ENCODE data around the gene RNGTT.
"Not testable (repeated sequence)": the region's sequence is repeated elsewhere in the genome, so short reads cannot be mapped to it uniquely, and the experiment has no call there.

RNGTT gene

DNA sequence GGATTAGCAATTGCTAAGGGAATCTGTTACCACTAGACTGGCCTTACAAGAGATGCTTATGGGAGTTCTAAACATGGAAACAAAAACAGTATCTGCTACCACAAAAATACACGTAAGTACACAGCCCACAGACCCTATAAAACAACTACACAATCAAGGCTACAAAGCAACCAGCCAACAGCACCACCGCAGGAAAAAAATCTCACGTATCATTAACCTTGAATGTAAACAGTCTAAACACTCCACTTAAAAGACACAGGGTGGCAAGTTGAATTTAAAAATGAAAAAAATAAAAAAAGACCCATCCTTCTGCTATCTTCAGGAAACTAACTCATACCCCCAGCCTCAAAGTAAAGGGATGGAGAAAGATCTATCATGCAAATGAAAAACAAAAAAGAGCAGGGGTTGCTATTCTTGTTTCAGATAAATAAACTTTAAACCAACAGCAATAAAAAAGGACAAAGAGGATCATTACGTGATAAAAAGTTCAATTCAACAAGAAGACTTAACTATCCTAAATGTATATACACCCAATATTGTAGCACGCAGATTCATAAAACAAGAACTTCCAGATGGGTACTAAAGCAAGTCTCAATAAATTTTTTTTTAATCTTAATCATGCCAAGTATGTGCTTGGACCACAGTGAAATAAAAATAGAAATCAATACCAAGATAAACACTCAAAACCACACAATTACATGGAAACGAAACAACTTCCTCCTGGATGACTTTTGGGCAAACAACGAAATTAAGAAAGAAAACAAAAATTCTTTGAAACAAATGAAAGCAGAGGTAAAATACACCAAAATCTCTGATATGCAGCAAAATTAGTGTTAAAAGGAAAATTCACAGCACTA, 52.3 kb downstream of the RNGTT start:
- no peak for DNase-seq (ENCODE audit: low spot score)

- no peak for DNase-seq (ENCODE audit: low spot score)
These were observed 54.5 kb downstream of the RNGTT start for GRCh38 chr6:88908598-88909548.

GRCh38 chr6:88907148-88907547, 56.3 kb downstream of the RNGTT start:
- DNase-seq (ENCODE audit: low spot score), result not testable (repeated sequence)

GRCh38 chr6:88899569-88900316, 63.7 kb downstream of the RNGTT start:
- peak; percentile 5 for DNase-seq (ENCODE audit: low spot score)

- no peak for DNase-seq (ENCODE audit: low spot score)
These were observed 67.5 kb downstream of the RNGTT start for GRCh38 chr6:88895911-88896310.

- no peak for DNase-seq (ENCODE audit: low spot score)
These were observed 72.3 kb downstream of the RNGTT start for GRCh38 chr6:88890860-88891845.

DNA sequence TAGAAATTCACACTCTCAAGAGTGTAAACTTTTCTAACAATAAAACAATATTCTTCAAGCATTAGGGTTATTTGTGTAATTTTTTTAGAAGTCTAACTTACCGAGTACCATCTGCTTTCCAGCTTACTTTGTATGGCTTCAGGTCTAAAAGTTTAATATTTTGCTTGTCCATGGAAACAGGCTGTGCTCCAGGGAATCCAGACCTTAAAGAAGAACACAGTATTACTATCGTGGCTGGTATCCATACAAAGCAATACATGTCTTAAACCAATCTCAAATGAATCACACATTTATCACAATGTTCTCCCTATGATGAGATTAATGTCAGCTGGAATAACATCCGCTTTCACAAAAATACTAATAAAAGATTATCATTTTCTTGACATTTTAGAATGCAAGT, 73.0 kb downstream of the RNGTT start:
- DNase-seq (ENCODE audit: low spot score), result no peak

DNA sequence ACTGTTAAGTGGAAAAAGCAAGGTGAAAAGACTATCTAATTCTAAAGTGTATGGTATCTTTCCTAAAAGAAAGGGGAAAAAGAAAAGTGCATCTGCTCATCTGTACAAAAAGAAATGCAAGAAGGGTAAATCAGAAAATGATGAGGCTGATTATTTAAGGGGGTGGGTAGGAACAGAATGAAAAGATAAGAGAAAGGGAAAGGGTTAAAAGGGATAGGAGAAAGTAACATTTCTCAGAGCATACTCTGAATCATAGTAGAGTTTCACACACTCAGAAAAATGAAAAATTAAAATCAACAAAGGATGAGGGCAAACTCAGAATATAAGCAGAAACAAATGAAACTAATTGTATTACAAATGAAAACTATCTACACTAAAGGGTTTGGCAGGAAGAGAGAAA, 79.1 kb downstream of the RNGTT start:
- no peak for DNase-seq (ENCODE audit: low spot score)

DNA sequence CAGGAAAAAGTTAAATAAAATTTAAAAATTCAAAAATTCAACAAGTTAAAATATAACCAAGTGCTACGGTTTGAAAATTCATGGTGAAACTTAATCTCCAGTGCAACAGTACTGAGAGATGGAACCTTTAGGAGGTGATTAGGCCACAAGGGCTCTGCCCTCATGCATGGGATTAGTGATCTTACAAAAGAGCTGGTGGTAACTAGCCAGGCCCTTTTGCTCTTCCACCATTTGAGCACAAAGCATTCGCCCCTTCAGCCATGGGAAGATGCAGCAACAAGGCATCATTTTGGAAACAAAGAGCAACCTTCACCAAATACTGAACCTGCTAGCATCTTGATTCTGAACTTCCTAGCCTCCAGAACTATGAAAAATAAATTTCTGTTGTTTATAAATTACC, 80.9 kb downstream of the RNGTT start:
- DNase-seq (ENCODE audit: low spot score), result no peak

DNA sequence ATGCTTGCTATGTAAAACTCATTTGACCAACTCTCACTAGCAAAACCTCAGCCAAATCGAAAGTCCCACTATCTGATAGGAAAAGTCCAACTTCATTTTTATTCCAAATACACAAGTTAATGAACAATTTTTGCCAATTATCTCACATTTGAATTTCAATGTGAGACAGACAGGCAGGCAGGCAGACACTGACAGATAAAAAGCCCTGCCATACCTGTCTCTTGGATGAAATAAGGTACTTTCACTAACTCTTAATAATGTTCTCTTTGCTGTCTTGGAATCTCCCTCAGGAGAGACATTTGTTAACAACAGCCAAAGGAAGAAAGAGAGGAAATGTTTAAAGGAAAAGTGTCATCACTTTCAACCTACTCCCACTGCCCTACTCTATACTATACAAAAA, 82.0 kb downstream of the RNGTT start:
- no peak for DNase-seq (ENCODE audit: low spot score)

GRCh38 chr6:88880021-88880420, 83.4 kb downstream of the RNGTT start:
- DNase-seq (ENCODE audit: low spot score), result no peak

DNA sequence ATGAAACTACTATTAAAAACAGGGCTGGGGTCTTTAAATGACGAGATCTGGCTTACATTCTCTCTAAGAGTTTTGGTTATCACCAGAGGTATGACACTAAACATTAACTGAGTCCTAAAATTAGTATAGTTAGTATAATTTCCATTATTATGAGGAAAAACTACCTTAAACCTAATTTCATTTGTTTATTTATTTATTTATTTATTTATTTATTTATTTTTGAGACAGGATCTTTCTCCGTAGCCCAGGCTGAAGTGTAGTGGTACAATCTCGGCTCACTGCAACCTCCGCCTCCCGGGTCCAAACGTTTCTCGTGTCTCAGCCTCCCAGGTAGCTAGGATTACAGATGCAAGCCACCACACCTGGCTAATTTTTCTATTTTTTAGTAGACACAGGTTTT, 85.5 kb downstream of the RNGTT start:
- DNase-seq (ENCODE audit: low spot score), result no peak

DNA sequence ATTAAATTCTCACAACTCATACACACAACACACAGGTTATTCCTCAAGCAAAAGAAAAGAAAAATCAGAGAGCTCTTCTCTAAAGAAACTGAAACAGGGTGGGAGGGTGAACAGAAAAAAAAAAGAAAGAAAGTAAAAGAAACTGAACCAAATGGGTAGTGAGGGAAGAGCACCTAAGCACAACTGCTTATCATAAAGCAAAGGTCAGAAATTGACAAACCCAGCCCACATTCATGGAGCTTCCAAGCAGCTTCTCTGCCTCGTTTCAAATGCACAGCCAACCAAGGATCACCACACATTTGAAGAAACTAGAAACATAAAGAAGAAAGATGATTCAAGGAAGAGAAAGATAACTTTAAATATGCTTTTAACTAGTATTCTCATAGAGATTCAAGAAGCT, 90.5 kb downstream of the RNGTT start:
- DNase-seq (ENCODE audit: low spot score), result no peak

- no peak for DNase-seq (ENCODE audit: low spot score)
These were observed 91.9 kb downstream of the RNGTT start for GRCh38 chr6:88871498-88871897.

DNA sequence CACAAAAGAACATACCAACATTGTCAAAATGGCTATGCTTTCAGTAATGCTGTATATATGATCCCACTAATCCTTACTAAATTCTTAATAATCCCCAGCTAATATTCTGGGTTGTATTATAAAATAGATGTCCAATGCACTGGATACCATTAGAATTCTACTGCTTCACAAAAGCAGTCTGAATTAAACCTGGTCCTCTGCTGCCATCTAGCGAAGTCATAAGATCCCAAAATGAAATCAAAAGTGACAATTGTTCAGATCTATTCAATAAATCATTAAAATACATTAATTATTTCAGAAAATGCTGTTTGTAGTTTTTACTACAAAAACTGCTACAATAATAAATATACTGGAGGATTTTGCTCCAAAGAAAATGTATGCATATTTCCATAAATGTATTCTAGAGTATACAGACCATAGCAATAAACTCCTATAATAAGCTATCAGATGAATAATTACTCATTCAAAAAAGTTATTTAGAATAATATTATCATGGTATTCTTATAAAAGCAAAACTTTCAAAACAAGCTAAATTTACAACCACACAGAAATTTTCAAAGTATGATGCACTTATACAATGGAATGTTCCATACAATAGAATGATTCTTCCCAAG, 92.6 kb downstream of the RNGTT start:
- peak; percentile 28 for DNase-seq (ENCODE audit: low spot score)

- DNase-seq (ENCODE audit: low spot score), result no peak
These were observed 94.0 kb downstream of the RNGTT start for GRCh38 chr6:88869263-88870020.

- DNase-seq (ENCODE audit: low spot score), result no peak
These were observed 95.3 kb downstream of the RNGTT start for GRCh38 chr6:88867841-88868731.

DNA sequence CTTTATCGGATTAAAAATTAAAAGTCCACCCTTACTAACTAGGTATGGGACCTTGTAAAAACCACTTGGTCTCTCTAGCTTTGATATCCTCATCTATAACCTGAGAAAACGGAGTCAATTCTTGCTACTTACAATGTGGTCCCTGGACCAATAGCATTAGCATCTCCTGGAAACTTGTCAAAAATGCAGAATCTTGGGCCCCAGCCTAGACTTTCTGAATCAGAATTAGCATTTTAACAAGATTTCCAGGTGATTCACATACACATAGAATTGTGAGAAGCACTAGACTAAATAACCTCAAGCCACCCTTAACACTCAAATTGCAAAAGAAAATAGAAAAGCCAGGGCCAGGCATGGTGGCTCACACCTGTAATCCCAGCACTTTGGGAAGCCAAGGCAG, 96.6 kb downstream of the RNGTT start:
- no peak for DNase-seq (ENCODE audit: low spot score)

- no peak for DNase-seq (ENCODE audit: low spot score)
These were observed 98.1 kb downstream of the RNGTT start for GRCh38 chr6:88865275-88865674.

All from germinal center (tissue), 1 donor.